Stomach (tissue), 4 donors: ENCODE results near the gene RERE.

Experiments used
- CTCF ChIP-seq, 7 experiments: fragments of 450-650 bp in 4 of 7; fragments of 200-600 bp in 3 of 7; sonication (generic) in 3 of 7; IDR thresholded peaks; one replicate each; pipeline ENCODE4 v1.5.1; 2016 to 2019; ENCODE audit warnings: antibody characterized with exemption in 7 of 7, control low read depth in 2 of 7, mild to moderate bottlenecking in 1 of 7
- EP300 ChIP-seq: sonication (generic); formaldehyde crosslinking; IDR thresholded peaks from one replicate; pipeline ENCODE4 v1.6.1; 2017; ENCODE audit warnings: antibody characterized with exemption
- POLR2A ChIP-seq, 4 donors: fragments of 450-650 bp; IDR thresholded peaks; one replicate each; pipeline ENCODE4 v1.6.1; 2016; ENCODE audit warnings: antibody characterized with exemption in 4 of 4, control low read depth in 2 of 4, mild to moderate bottlenecking in 1 of 4, moderate library complexity in 1 of 4
- POLR2AphosphoS5 ChIP-seq, 3 donors: sonication (generic); formaldehyde crosslinking; IDR thresholded peaks; one replicate each; pipeline ENCODE4 v1.6.1; 2016; ENCODE audit warnings: antibody characterized with exemption in 3 of 3

- no peak for TF ChIP-seq CTCF (IDR thresholded peaks at IDR 0.05)
- TF ChIP-seq POLR2A (IDR thresholded peaks at IDR 0.05) = no peak
- TF ChIP-seq POLR2AphosphoS5 (IDR thresholded peaks at IDR 0.05) = no peak
- TF ChIP-seq EP300 = no peak
Measured at GRCh38 chr1:8390707-8391106, 426.7 kb downstream of the RERE start.
